ENCODE results near the gene ATP6V0C. TPM values are rescaled to one million over a fixed set of nuclear protein-coding genes. Genes with fewer than 3 reads are reported as not detected.
A peak's percentile ranks its signal among the peaks of the same experiment; 100 is the strongest.
"Not testable (repeated sequence)": the region's sequence is repeated elsewhere in the genome, so short reads cannot be mapped to it uniquely, and the experiment has no call there.

ATP6V0C gene
- total RNA-seq, 4 donors from 2014 or later = 63.1 to 218 (median 126) TPM

- 0 to 1% methylated on average over 49 to 70 of the region's 84 CpGs for WGBS, 2 donors
- DNase-seq (ENCODE audit: low spot score in 2 of 2) = peak; percentile 98 to 100
- H3K4me3 ChIP-seq (ENCODE audit: low read depth, poor library complexity, severe bottlenecking) = peak overlapping the region; percentile 61
- TF ChIP-seq CTCF (IDR thresholded peaks at IDR 0.05) (no peak), POLR2A (IDR thresholded peaks at IDR 0.05) (no peak)
- intact Hi-C loops (cut with DNase I; ENCODE audit: low total_unique reads) = no loop called here
Measured at GRCh38 chr16:2531696-2532493, 18.1 kb downstream of the ATP6V0C start.

- DNase-seq (ENCODE audit: low spot score in 2 of 2) = peak; percentile 85 to 91
- TF ChIP-seq POLR2A (IDR thresholded peaks at IDR 0.05) = no peak
- TF ChIP-seq CTCF (IDR thresholded peaks at IDR 0.05) = no peak
- H3K4me3 ChIP-seq (ENCODE audit: low read depth, poor library complexity, severe bottlenecking) = peak overlapping the region; percentile 61
- 1 to 3% methylated on average over 30 to 35 of the region's 37 CpGs for WGBS, 2 donors
- intact Hi-C loops (cut with DNase I; ENCODE audit: low total_unique reads) = no loop called here
Measured at GRCh38 chr16:2532494-2533141, 18.9 kb downstream of the ATP6V0C start.

GRCh38 chr16:2533142-2533755 lies 19.5 kb downstream of the ATP6V0C start:
- DNase-seq (ENCODE audit: low spot score in 2 of 2); intact Hi-C loops (cut with DNase I; ENCODE audit: low total_unique reads); H3K4me3 ChIP-seq (ENCODE audit: low read depth, poor library complexity, severe bottlenecking): not testable (repeated sequence)

GRCh38 chr16:2533912-2534311 lies 20.2 kb downstream of the ATP6V0C start:
- TF ChIP-seq CTCF (IDR thresholded peaks at IDR 0.05) (no peak), POLR2A (IDR thresholded peaks at IDR 0.05) (no peak)
- intact Hi-C loops (cut with DNase I; ENCODE audit: low total_unique reads) = no loop called here
- DNase-seq (ENCODE audit: low spot score in 2 of 2) = no peak
- WGBS, 2 donors = 89 to 90% methylated on average over 11 of the region's 11 CpGs
- no peak overlapping the region for H3K4me3 ChIP-seq (ENCODE audit: low read depth, poor library complexity, severe bottlenecking)

More at GRCh38 chr16:2533142-2533755, 19.5 kb downstream of the ATP6V0C start:
- 21 to 24% methylated on average over 16 of the region's 16 CpGs for WGBS, 2 donors

GRCh38 chr16:2534335-2534734 lies 20.6 kb downstream of the ATP6V0C start:
- DNase-seq (ENCODE audit: low spot score in 2 of 2); H3K4me3 ChIP-seq (ENCODE audit: low read depth, poor library complexity, severe bottlenecking); intact Hi-C loops (cut with DNase I; ENCODE audit: low total_unique reads): not testable (repeated sequence)
- WGBS, 2 donors = 89 to 97% methylated on average over 5 of the region's 5 CpGs

GRCh38 chr16:2535625-2536013 lies 21.9 kb downstream of the ATP6V0C start:
- TF ChIP-seq CTCF (IDR thresholded peaks at IDR 0.05) = no peak
- TF ChIP-seq POLR2A (IDR thresholded peaks at IDR 0.05) = no peak
- no peak overlapping the region for H3K4me3 ChIP-seq (ENCODE audit: low read depth, poor library complexity, severe bottlenecking)
- intact Hi-C loops (cut with DNase I; ENCODE audit: low total_unique reads) = no loop called here
- WGBS, 2 donors = 47 to 64% methylated on average over 9 of the region's 9 CpGs
- peak; percentile 47 to 89 for DNase-seq (ENCODE audit: low spot score in 2 of 2)
